DOHH2 (cell line): Measurements from ENCODE around the gene DOK3.
A peak's percentile ranks its signal among the peaks of the same experiment; 100 is the strongest.

Experiments
- H3F3A ChIP-seq: fragments of 200-600 bp; sonication (generic), shearing (Covaris generic); 2 replicates; pipeline ENCODE4 v1.6.0; 2016; ENCODE audit warnings: antibody characterized with exemption, mild to moderate bottlenecking; ENCODE audit not compliant: control insufficient read depth, insufficient read depth
- H3K27ac ChIP-seq: fragments of 200-600 bp; sonication (generic); 2 replicates; pipeline ENCODE4 v1.5.1; 2014; ENCODE audit warnings: low read depth, mild to moderate bottlenecking, low read length, moderate library complexity
- H3K27me3 ChIP-seq: fragments of 200-600 bp; sonication (generic); 2 replicates; pipeline ENCODE4 v1.6.1; 2014; ENCODE audit warnings: mild to moderate bottlenecking, low read length, mixed read lengths; ENCODE audit not compliant: control insufficient read depth
- H3K36me3 ChIP-seq: fragments of 200-600 bp; sonication (generic); 2 replicates; pipeline ENCODE4 v1.6.1; 2014; ENCODE audit warnings: mild to moderate bottlenecking, low read length, moderate library complexity, mixed read lengths; ENCODE audit not compliant: control insufficient read depth
- H3K4me1 ChIP-seq: fragments of 200-600 bp; sonication (generic); 2 replicates; pipeline ENCODE4 v1.6.1; 2014; ENCODE audit warnings: mild to moderate bottlenecking, low read length, mixed read lengths; ENCODE audit not compliant: control insufficient read depth
- H3K4me2 ChIP-seq: fragments of 200-600 bp; sonication (generic); 2 replicates; pipeline ENCODE4 v1.6.0; 2014; ENCODE audit warnings: mild to moderate bottlenecking, low read length, moderate library complexity
- H3K4me3 ChIP-seq: fragments of 200-600 bp; sonication (generic); 2 replicates; pipeline ENCODE4 v1.5.1; 2014; ENCODE audit warnings: mild to moderate bottlenecking, low read length, mixed read lengths
- H3K79me2 ChIP-seq: fragments of 200-600 bp; sonication (generic); 2 replicates; pipeline ENCODE4 v1.6.1; 2014; ENCODE audit warnings: mild to moderate bottlenecking, low read length, mixed read lengths; ENCODE audit not compliant: control insufficient read depth
- H3K9me2 ChIP-seq: fragments of 200-600 bp; sonication (generic); replicated peaks from 2 replicates; pipeline ENCODE4 v1.6.1; 2014; ENCODE audit warnings: mild to moderate bottlenecking, low read length, mixed read lengths; ENCODE audit not compliant: control insufficient read depth
- H3K9me3 ChIP-seq: fragments of 200-600 bp; sonication (generic); 2 replicates; pipeline ENCODE4 v1.6.1; 2014; ENCODE audit warnings: antibody characterized with exemption, low read length, mixed read lengths; ENCODE audit not compliant: control insufficient read depth, insufficient read depth
- H4K20me1 ChIP-seq: fragments of 200-600 bp; sonication (generic); 2 replicates; pipeline ENCODE4 v1.6.0; 2014; ENCODE audit warnings: low read depth, mild to moderate bottlenecking, antibody characterized with exemption, low read length, moderate library complexity; ENCODE audit not compliant: control insufficient read depth, insufficient read depth
- EZH2phosphoT487 ChIP-seq: fragments of 200-600 bp; sonication (generic); IDR thresholded peaks from 2 replicates; pipeline ENCODE4 v1.6.1; 2017; ENCODE audit warnings: borderline replicate concordance, mild to moderate bottlenecking, antibody characterized with exemption, low read length, moderate library complexity, mixed read lengths
- TF ChIP-seq, protein P1 (sequence below): fragments of 200-600 bp; sonication (generic); IDR thresholded peaks from one replicate; pipeline ENCODE4 v1.5.1; 2014; ENCODE audit warnings: antibody characterized with exemption, mild to moderate bottlenecking, low read depth, low read length; ENCODE audit not compliant: poor library complexity, severe bottlenecking

DOK3 gene, protein sequence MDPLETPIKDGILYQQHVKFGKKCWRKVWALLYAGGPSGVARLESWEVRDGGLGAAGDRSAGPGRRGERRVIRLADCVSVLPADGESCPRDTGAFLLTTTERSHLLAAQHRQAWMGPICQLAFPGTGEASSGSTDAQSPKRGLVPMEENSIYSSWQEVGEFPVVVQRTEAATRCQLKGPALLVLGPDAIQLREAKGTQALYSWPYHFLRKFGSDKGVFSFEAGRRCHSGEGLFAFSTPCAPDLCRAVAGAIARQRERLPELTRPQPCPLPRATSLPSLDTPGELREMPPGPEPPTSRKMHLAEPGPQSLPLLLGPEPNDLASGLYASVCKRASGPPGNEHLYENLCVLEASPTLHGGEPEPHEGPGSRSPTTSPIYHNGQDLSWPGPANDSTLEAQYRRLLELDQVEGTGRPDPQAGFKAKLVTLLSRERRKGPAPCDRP

GRCh38 chr5:177509381-177509951 is at the start of gene DOK3:
Gene DOK3 (minus strand): TSS chr5:177509826. CDS start chr5:177509540, 286 bp downstream.
- Histone ChIP-seq H3K4me1 (peaks cover 65% of the 10 kb centered on the region), H3K4me2 (peak within 1 kb of the TSS; percentile 100), H3K4me3 (peak within 1 kb of the TSS; percentile 81), H3F3A (peaks cover 18% of the 10 kb centered on the region), H3K9me3 (no peaks in the 10 kb centered on the region), H3K9me2 (no peaks in the 10 kb centered on the region), H4K20me1 (no peaks in the 10 kb centered on the region), H3K27me3 (no peaks in the 10 kb centered on the region), H3K27ac (peak within 1 kb of the TSS; percentile 99), H3K79me2 (peaks cover 48% of the 10 kb centered on the region), H3K36me3 (peaks cover 93% of the 10 kb centered on the region)
- TF ChIP-seq EZH2phosphoT487 = no peak
- TF ChIP-seq, protein P1, sequence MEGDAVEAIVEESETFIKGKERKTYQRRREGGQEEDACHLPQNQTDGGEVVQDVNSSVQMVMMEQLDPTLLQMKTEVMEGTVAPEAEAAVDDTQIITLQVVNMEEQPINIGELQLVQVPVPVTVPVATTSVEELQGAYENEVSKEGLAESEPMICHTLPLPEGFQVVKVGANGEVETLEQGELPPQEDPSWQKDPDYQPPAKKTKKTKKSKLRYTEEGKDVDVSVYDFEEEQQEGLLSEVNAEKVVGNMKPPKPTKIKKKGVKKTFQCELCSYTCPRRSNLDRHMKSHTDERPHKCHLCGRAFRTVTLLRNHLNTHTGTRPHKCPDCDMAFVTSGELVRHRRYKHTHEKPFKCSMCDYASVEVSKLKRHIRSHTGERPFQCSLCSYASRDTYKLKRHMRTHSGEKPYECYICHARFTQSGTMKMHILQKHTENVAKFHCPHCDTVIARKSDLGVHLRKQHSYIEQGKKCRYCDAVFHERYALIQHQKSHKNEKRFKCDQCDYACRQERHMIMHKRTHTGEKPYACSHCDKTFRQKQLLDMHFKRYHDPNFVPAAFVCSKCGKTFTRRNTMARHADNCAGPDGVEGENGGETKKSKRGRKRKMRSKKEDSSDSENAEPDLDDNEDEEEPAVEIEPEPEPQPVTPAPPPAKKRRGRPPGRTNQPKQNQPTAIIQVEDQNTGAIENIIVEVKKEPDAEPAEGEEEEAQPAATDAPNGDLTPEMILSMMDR = no peak

GRCh38 chr5:177557796-177558195 is 48.2 kb upstream of the DOK3 start:
- TF ChIP-seq, protein P1 = no peak
- TF ChIP-seq EZH2phosphoT487 = no peak
- Histone ChIP-seq H3K4me1 (peaks cover 19% of the 10 kb centered on the region), H3K27me3 (no peaks in the 10 kb centered on the region), H3K27ac (no peak overlapping the region), H3K79me2 (peaks cover 19% of the 10 kb centered on the region), H3K9me2 (no peaks in the 10 kb centered on the region), H3F3A (no peaks in the 10 kb centered on the region; the same call in 1 of the 2 replicates), H3K9me3 (no peaks in the 10 kb centered on the region), H3K4me2 (no peak overlapping the region), H3K4me3 (no peak overlapping the region), H4K20me1 (peaks cover 8% of the 10 kb centered on the region), H3K36me3 (peaks cover 4% of the 10 kb centered on the region)

DNA sequence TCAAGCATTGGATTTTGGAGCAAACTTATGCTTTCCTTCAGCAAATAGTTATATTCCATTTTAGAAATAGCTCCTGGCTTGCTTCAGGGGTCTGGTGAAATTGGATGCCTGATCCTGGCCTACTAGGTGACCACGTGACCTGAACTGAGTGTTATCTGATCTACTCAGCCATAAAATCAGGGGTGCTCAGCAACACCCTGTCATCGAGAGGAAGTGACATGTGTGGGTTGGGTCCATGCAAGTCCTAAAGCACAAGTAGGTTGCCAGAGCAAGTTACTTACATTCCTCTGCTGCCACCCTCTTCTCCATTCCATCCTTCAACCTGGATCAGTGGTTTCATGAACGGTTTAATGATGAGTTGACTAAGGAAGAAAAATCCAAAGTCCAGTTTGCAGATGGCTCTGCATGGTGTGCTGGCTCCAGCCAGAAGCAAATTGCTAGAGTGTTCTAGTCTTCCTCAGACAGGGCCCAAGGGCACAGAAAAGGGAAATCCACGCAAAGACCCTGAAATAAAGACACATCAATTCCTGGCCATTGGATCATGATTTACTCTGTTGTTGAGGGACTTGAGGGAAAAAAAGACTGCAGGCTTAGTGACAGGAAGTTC is 47.5 kb upstream of the DOK3 start:
- no peaks in the 10 kb centered on the region for H3K9me2 ChIP-seq
- peaks cover 24% of the 10 kb centered on the region for H3K4me1 ChIP-seq
- H3F3A ChIP-seq = no peaks in the 10 kb centered on the region; the same call in 1 of the 2 replicates
- no peak overlapping the region for H3K4me3 ChIP-seq
- peaks cover 13% of the 10 kb centered on the region for H4K20me1 ChIP-seq
- no peaks in the 10 kb centered on the region for H3K27me3 ChIP-seq
- peaks cover 26% of the 10 kb centered on the region for H3K79me2 ChIP-seq
- no peak overlapping the region for H3K4me2 ChIP-seq
- H3K27ac ChIP-seq = no peak overlapping the region
- H3K9me3 ChIP-seq = no peaks in the 10 kb centered on the region
- TF ChIP-seq EZH2phosphoT487 = no peak
- TF ChIP-seq, protein P1 = no peak
- peaks cover 10% of the 10 kb centered on the region for H3K36me3 ChIP-seq
